Endothelial cell (in vitro differentiated cells): Measurements from ENCODE around the gene OR2B2. TPM values are rescaled to one million over a fixed set of nuclear protein-coding genes. Genes with fewer than 3 reads are reported as not detected.

Source experiments
- DNase-seq: peaks from one replicate; pipeline ENCODE4 v3.0.0; 2021; ENCODE audit warnings: low spot score
- H3K27ac Mint-ChIP-seq: one replicate; pipeline ENCODE4 v1.8.0; 2021; ENCODE audit warnings: mixed read lengths, inconsistent platforms; ENCODE audit not compliant: unreplicated experiment
- H3K27me3 Mint-ChIP-seq: one replicate; pipeline ENCODE4 v1.8.0; 2021; ENCODE audit warnings: mild to moderate bottlenecking, moderate library complexity, mixed read lengths, inconsistent platforms; ENCODE audit not compliant: unreplicated experiment
- H3K36me3 Mint-ChIP-seq: one replicate; pipeline ENCODE4 v1.8.0; 2021; ENCODE audit warnings: mild to moderate bottlenecking, low read depth, mixed read lengths, inconsistent platforms; ENCODE audit not compliant: unreplicated experiment
- H3K4me1 Mint-ChIP-seq: one replicate; pipeline ENCODE4 v1.8.0; 2021; ENCODE audit warnings: mild to moderate bottlenecking, mixed read lengths, inconsistent platforms; ENCODE audit not compliant: unreplicated experiment
- H3K4me3 Mint-ChIP-seq: one replicate; pipeline ENCODE4 v1.8.0; 2021; ENCODE audit warnings: mild to moderate bottlenecking, mixed read lengths, inconsistent platforms; ENCODE audit not compliant: unreplicated experiment
- H3K9me3 Mint-ChIP-seq: one replicate; pipeline ENCODE4 v1.8.0; 2021; ENCODE audit warnings: mixed read lengths, inconsistent platforms; ENCODE audit not compliant: unreplicated experiment
- total RNA-seq: library from RNA; stranded (reverse); fragmentation: NEBNext Ultra II Directional; extraction: Animal tissue kit (Norgen Biotek cat#: 25700); gene quantifications from one replicate; pipeline ENCODE4 v1.2.1, GENCODE V29; 2021; ENCODE audit not compliant: unreplicated experiment
- TF ChIP-seq, protein P1 (sequence below): fragments of 200-600 bp; sonication (generic); IDR thresholded peaks from one replicate; pipeline ENCODE4 v1.5.0; 2021; ENCODE audit warnings: antibody characterized with exemption; ENCODE audit not compliant: unreplicated experiment

Gene OR2B2
- total RNA-seq, 1 donor from 2014 or later: not detected

DNA sequence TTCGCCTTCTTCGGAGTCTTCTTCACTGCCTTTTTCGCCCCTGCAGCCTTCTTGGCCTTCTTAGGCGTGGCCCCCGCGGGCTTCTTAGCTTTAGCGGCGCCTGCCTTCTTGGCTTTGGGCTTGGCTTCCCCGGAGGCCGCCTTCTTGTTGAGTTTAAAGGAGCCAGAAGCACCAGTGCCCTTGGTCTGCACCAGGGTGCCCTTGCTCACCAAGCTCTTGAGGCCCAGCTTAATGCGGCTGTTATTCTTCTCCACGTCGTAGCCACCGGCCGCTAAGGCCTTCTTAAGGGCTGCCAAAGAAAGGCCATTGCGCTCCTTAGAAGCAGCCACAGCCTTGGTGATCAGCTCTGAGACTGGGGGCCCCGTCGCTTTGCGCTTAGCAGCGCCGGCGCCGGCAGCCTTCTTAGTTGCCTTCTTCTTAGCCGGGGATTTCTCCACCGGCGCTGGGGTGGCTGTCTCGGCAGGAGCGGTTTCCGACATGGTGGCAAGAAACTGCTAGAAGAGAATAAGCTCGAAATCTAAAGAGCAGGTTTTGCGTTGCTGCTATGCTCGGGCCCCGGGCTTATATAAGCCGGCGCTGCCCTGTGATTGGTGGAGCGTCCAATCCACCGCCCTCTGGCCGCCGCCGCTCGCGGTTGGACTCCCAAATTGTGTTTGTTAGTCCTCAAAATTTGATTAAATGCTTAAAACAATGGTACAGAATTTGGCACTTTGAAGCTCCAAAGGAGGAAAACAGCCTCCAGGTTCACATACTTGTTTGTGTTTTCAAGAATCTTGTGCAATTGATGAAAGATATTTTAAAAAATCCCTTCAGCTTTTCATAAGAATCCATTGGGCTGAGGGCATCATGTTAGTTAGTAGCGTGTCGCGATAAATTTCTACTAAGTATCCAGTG lies 44.9 kb downstream of the OR2B2 start:
- peaks cover 22% of the 10 kb centered on the region for H3K27me3 Mint-ChIP-seq

DNA sequence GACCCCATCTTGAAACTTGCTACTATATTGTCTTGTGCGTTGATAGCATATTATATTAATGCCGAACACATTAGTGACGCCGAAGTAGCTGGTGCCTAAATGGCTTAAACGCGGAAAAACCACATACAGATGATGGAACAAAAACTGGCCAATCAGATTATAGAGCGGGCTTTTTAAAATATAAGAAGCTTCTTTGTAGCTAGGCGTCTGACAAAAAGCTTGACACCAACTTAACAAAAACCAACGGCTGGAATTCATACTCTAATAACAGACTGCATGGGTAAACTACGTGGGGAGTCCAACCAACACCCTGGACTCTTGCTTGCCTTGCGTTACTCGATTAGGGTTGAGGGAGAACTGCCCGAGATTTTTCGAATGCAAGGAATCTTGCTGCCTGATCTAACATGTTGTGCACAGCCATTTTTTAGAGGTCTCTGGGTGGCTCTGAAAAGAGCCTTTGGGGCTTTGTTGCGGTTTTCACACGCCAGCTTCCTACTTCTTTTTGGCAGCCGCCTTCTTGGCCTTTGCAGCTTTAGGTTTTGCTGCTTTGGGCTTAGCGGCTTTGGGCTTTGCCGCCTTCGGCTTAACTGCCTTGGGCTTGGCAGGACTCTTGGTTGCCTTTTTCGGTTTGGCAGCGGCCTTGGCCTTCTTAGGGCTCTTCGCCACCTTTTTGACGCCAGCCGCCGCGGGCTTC lies 45.7 kb downstream of the OR2B2 start:
- Mint-ChIP-seq H3K4me1 (peaks cover 27% of the 10 kb centered on the region), H3K27ac (peak overlapping the region; percentile 77), H3K4me3 (peak overlapping the region; percentile 94), H3K9me3 (no peaks in the 10 kb centered on the region), H3K27me3 (peaks cover 15% of the 10 kb centered on the region), H3K36me3 (peaks cover 4% of the 10 kb centered on the region)
- no peak for DNase-seq
- TF ChIP-seq, protein P1, sequence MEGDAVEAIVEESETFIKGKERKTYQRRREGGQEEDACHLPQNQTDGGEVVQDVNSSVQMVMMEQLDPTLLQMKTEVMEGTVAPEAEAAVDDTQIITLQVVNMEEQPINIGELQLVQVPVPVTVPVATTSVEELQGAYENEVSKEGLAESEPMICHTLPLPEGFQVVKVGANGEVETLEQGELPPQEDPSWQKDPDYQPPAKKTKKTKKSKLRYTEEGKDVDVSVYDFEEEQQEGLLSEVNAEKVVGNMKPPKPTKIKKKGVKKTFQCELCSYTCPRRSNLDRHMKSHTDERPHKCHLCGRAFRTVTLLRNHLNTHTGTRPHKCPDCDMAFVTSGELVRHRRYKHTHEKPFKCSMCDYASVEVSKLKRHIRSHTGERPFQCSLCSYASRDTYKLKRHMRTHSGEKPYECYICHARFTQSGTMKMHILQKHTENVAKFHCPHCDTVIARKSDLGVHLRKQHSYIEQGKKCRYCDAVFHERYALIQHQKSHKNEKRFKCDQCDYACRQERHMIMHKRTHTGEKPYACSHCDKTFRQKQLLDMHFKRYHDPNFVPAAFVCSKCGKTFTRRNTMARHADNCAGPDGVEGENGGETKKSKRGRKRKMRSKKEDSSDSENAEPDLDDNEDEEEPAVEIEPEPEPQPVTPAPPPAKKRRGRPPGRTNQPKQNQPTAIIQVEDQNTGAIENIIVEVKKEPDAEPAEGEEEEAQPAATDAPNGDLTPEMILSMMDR: no peak

More for the DNA sequence above, 44.9 kb downstream of the OR2B2 start:
- H3K4me1 Mint-ChIP-seq: peaks cover 29% of the 10 kb centered on the region
- H3K4me3 Mint-ChIP-seq: peak overlapping the region; percentile 94
- H3K27ac Mint-ChIP-seq: peak overlapping the region; percentile 75
- peak; percentile 66 for DNase-seq
- peaks cover 6% of the 10 kb centered on the region for H3K36me3 Mint-ChIP-seq
- no peaks in the 10 kb centered on the region for H3K9me3 Mint-ChIP-seq
- TF ChIP-seq, protein P1: no peak

DNA sequence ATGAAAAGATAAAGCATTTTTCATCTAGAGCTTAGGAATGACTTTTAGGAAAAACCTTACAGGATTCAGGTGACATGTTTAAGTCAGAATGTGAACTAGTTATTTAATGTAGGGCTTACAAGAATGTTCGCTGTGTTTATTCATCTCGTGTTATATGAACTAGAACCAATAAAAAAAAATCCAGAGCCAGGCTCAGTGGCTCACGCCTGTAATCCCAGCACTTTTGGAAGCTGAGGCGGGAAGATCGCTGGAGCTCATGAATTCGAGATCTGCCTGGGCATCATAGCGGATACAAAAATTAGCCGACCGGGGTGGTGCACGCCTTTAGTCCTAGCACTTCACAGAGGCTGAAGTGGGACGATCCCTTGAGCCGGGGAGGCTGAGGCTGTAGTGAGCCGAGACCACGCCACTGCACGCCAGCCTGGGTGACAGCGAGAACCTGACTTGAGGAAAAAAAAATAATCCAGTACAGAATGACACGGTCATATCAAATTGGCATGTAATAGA lies 46.3 kb downstream of the OR2B2 start:
- peak overlapping the region; percentile 94 for H3K4me3 Mint-ChIP-seq
- H3K9me3 Mint-ChIP-seq: no peaks in the 10 kb centered on the region
- peak; percentile 16 for DNase-seq
- H3K27me3 Mint-ChIP-seq: peaks cover 15% of the 10 kb centered on the region
- TF ChIP-seq, protein P1: no peak
- H3K36me3 Mint-ChIP-seq: peaks cover 4% of the 10 kb centered on the region
- peak overlapping the region; percentile 77 for H3K27ac Mint-ChIP-seq
- H3K4me1 Mint-ChIP-seq: peaks cover 21% of the 10 kb centered on the region

DNA sequence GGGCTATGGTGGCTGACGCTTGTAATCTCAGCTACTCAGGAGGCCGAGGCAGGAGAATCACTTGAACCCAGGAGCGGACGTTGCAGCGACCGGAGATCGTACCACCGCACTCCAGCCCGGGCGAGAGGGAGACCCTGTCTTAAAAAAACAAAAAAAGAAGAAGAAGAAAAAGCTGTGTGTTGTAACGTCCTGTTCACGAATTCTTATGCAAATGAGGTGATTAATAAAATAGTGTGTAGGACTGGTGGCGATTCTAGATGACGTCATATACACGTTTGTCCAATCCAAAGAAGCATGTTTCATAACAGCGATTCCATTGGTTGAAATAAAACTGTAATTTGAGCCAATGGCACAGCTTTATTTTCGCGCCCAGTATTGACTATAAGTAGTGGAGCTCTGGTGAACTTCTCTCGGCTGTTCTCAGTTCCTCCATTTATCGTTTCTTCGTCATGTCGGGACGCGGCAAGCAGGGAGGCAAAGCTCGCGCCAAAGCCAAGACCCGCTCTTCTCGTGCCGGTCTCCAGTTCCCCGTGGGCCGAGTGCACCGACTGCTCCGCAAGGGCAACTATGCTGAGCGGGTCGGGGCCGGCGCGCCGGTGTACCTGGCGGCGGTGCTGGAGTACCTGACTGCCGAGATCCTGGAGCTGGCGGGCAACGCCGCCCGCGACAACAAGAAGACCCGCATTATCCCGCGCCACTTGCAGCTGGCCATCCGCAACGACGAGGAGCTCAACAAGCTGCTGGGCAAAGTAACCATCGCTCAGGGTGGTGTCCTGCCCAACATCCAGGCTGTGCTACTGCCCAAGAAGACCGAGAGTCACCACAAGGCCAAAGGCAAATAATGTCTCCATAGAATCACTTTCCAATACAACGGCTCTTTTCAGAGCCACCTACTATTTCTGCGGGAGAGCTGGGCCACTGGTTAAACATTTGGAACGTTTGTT lies 47.0 kb downstream of the OR2B2 start:
- Mint-ChIP-seq H3K9me3 (no peaks in the 10 kb centered on the region), H3K27ac (peak overlapping the region; percentile 92), H3K4me3 (peak overlapping the region; percentile 94), H3K27me3 (peaks cover 15% of the 10 kb centered on the region), H3K36me3 (peaks cover 4% of the 10 kb centered on the region), H3K4me1 (peaks cover 17% of the 10 kb centered on the region)
- TF ChIP-seq, protein P1: no peak
- peak; percentile 40 for DNase-seq
